Thyroid gland (tissue), 4 donors: ENCODE data around the gene AIP. TPM values are rescaled to one million over a fixed set of nuclear protein-coding genes. Genes with fewer than 3 reads are reported as not detected.
A peak's percentile ranks its signal among the peaks of the same experiment; 100 is the strongest.

ENCODE experiments used
- DNase-seq, 2 donors: peaks; one replicate each; pipeline ENCODE4 v3.0.0-alpha.2; 2019
- H3K27ac ChIP-seq, 3 donors: fragments of 200-600 bp; sonication (generic); 1 replicate in 2 of 3; 2 replicates in 1 of 3; pipeline ENCODE4 v1.5.1; 2016 to 2019; ENCODE audit warnings: mild to moderate bottlenecking in 1 of 3, moderate library complexity in 1 of 3
- H3K27me3 ChIP-seq: fragments of 200-600 bp; sonication (generic); one replicate; pipeline ENCODE4 v1.5.1; 2019
- H3K36me3 ChIP-seq, 2 donors: fragments of 200-600 bp; sonication (generic); one replicate each; pipeline ENCODE4 v1.5.1; 2016 to 2019
- H3K4me1 ChIP-seq, 2 donors: fragments of 200-600 bp; sonication (generic); one replicate each; pipeline ENCODE4 v1.5.1; 2017 to 2019
- H3K4me3 ChIP-seq, 3 donors: fragments of 200-600 bp; sonication (generic); replicated peaks in 1 of 3; 1 replicate in 2 of 3; 2 replicates in 1 of 3; pipeline ENCODE4 v1.5.1; 2016; ENCODE audit warnings: mild to moderate bottlenecking in 1 of 3
- H3K9me3 ChIP-seq: fragments of 200-600 bp; sonication (generic); one replicate; pipeline ENCODE4 v1.5.1; 2017
- POLR2A ChIP-seq, 2 donors: fragments of 450-650 bp; IDR thresholded peaks; one replicate each; pipeline ENCODE4 v1.6.1; 2017; ENCODE audit warnings: antibody characterized with exemption in 2 of 2, mild to moderate bottlenecking in 2 of 2, moderate library complexity in 1 of 2
- WGBS, 2 donors: methylation state at CpG; one replicate each; pipeline ENCODE4 v1.1.5; 2017; 5-methylcytosine and 5-hydroxymethylcytosine counted together
- intact Hi-C: fragments of 100-400 bp; cut with DNase I; formaldehyde crosslinking; loops from one replicate; pipeline ENCODE4 v1.15.1; 2023
- total RNA-seq, 4 donors: library from RNA; depleted of rRNA; stranded (reverse); fragments of >200 nt; gene quantifications; one replicate each; pipeline ENCODE4 v1.2.3, GENCODE V29; 2016
- TF ChIP-seq, protein P1 (sequence below), 6 experiments: fragments of 200-600 bp in 3 of 6; fragments of 450-650 bp in 3 of 6; sonication (generic) in 3 of 6; IDR thresholded peaks; one replicate each; pipeline ENCODE4 v1.5.1; 2016 to 2019; ENCODE audit warnings: antibody characterized with exemption in 6 of 6, mild to moderate bottlenecking in 2 of 6, inconsistent platforms in 1 of 6, moderate library complexity in 1 of 6

Gene AIP
- total RNA-seq, 4 donors from 2014 or later = 58.2 to 100 (median 83.2) TPM

DNA sequence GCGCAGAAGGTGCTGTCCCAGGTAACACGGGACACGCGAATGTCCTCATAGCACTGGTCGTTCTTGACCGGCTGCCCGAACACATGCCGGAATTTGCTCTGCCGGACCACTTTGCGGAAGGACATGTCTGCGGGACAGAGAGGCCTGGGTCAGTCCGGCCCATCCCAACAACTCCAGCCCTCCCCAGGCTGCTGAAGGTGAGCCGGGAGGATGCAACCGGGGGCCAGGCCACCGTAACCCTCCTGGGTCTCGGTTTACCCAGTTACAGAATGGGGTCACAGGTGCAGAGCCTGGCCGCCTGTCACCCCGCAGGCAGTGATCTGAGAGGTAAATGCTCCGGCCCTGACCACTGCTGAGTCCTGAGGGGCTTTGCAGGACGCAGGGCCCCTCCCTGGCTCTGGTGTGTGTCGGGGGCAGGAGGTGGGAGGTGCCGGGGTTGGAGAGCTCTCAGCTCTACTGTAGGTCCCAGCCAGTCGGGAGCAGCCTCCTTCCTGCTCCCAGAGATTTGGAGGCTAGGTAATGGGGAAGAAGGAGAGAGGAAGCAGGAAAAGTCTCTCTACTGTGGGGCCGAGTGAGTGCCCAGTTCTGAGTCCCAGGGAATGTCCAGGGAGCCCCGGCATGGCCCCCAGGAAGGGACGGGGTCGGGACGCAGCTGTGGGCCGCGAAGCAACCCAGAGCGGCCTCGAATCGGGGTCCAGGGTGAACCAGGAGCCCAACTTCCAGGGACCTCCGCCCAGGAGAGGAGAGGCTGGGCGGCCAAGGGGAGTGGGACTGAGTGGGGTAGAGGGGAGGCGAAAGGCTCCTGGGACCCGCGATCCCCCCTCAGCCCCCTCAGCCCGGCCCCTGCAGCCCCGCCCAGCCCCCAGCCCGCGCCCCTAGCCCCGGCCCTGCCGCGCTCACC, 40.1 kb upstream of the AIP start:
- DNase-seq = no peak
- H3K9me3 ChIP-seq = no peaks in the 10 kb centered on the region
- H3K27ac ChIP-seq = peak overlapping the region; percentile 95 to 97 (median 96)
- H3K36me3 ChIP-seq = peaks cover 4 to 11% of the 10 kb centered on the region in 2 donors
- peak overlapping the region; percentile 32 to 97 (median 87) for H3K4me3 ChIP-seq
- H3K27me3 ChIP-seq = no peaks in the 10 kb centered on the region
- H3K4me1 ChIP-seq = peaks cover 10 to 37% of the 10 kb centered on the region in 2 donors
- 38% methylated on average over 24 to 29 of the region's 45 CpGs for WGBS, 2 donors
- TF ChIP-seq, protein P1, sequence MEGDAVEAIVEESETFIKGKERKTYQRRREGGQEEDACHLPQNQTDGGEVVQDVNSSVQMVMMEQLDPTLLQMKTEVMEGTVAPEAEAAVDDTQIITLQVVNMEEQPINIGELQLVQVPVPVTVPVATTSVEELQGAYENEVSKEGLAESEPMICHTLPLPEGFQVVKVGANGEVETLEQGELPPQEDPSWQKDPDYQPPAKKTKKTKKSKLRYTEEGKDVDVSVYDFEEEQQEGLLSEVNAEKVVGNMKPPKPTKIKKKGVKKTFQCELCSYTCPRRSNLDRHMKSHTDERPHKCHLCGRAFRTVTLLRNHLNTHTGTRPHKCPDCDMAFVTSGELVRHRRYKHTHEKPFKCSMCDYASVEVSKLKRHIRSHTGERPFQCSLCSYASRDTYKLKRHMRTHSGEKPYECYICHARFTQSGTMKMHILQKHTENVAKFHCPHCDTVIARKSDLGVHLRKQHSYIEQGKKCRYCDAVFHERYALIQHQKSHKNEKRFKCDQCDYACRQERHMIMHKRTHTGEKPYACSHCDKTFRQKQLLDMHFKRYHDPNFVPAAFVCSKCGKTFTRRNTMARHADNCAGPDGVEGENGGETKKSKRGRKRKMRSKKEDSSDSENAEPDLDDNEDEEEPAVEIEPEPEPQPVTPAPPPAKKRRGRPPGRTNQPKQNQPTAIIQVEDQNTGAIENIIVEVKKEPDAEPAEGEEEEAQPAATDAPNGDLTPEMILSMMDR (IDR thresholded peaks at IDR 0.05) = no peak
- TF ChIP-seq POLR2A (IDR thresholded peaks at IDR 0.05) = no peak
- intact Hi-C loops = no loop called here

GRCh38 chr11:67445515-67445914, 37.3 kb upstream of the AIP start:
- intact Hi-C loops = no loop called here
- TF ChIP-seq, protein P1 (IDR thresholded peaks at IDR 0.05) = no peak
- TF ChIP-seq POLR2A (IDR thresholded peaks at IDR 0.05) = no peak
- 79% methylated on average over 5 of the region's 5 CpGs for WGBS, 2 donors

DNA sequence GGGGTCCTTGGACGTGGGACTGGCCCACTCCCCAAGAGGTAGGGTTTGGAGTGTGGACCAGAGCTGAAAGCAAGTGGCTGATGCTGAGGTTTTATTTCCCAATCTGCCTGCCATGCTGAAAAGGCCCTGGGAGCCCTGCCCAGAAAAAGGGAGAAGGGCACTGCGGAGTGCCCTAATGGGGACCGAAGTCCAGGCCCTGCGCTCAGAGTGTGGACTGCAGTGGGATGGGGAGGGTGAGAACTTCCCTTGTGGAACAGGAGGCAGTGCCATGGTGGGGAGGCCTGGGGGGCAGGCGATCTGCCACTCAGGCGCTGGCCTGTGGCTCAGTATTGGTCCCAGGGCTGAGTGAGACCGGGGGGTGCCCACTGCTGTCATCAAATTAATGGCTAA, 34.6 kb upstream of the AIP start:
- Histone ChIP-seq H3K9me3 (no peaks in the 10 kb centered on the region), H3K4me3 (no peak overlapping the region), H3K4me1 (peaks cover 6% of the 10 kb centered on the region in 2 donors), H3K27ac (no peak overlapping the region), H3K36me3 (no peaks in the 10 kb centered on the region), H3K27me3 (no peaks in the 10 kb centered on the region)
- no peak for DNase-seq
- WGBS, 2 donors = 91 to 93% methylated on average over 7 of the region's 7 CpGs
- TF ChIP-seq POLR2A (IDR thresholded peaks at IDR 0.05) = no peak
- TF ChIP-seq, protein P1 (IDR thresholded peaks at IDR 0.05) = no peak
- intact Hi-C loops = no loop called here

More at GRCh38 chr11:67445515-67445914, 37.3 kb upstream of the AIP start:
- Histone ChIP-seq H3K4me3 (no peak overlapping the region), H3K9me3 (no peaks in the 10 kb centered on the region), H3K27ac (no peak overlapping the region), H3K36me3 (peaks cover 1 to 4% of the 10 kb centered on the region in 2 donors), H3K4me1 (peaks cover 6 to 19% of the 10 kb centered on the region in 2 donors), H3K27me3 (no peaks in the 10 kb centered on the region)
- DNase-seq = no peak

DNA sequence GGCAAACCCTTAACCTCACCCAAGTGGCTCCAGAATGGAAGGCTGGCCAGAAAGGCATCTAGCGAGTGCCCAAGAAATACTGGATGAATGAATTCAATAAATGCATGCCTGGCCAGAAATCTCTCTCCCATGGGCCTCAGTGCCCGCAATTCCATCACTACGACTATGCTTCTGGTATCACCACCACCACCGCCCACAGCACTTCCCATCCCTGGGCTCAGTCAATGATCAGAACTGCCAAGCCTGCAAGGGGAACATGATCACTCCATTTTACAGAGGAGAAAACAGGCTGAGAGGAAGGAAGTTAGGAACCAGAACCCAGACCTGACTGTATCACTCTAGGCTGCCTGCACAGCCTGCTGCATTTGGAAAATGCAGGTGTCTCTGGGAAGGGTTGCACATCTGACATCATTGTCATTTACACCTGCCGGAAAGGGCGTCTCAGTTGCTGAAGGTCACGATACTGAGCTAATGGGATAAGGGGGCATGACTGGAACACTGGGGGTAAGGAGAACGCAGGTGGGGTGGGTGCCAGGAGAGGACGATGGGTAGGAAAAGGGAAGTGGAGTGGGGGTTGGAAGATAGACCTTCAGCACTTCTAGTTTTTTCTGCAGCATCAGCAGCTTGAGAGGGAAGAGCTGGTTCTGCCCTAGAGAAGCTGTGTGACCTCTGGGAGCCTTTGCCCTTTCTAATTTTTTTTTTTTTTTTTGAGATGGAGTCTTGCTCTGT, 33.5 kb upstream of the AIP start:
- TF ChIP-seq POLR2A (IDR thresholded peaks at IDR 0.05) = no peak
- TF ChIP-seq, protein P1 (IDR thresholded peaks at IDR 0.05) = no peak
- intact Hi-C loops = no loop called here
- no peaks in the 10 kb centered on the region for H3K36me3 ChIP-seq

More for the DNA sequence above, 33.5 kb upstream of the AIP start:
- Histone ChIP-seq H3K27ac (no peak overlapping the region), H3K9me3 (no peaks in the 10 kb centered on the region), H3K4me3 (no peak overlapping the region), H3K4me1 (peaks cover 1 to 4% of the 10 kb centered on the region in 2 donors), H3K27me3 (no peaks in the 10 kb centered on the region)
- 77 to 89% methylated on average over 9 of the region's 9 CpGs for WGBS, 2 donors
- DNase-seq = no peak
